Endothelial cell of umbilical vein (primary cell): ENCODE results near the gene TMIGD3. TPM values are rescaled to one million over a fixed set of nuclear protein-coding genes. Genes with fewer than 3 reads are reported as not detected.

Experiments used
- BruUV-seq: library from RNA; stranded (reverse); fragments of 400-500 nt; replicated peaks from 2 replicates; lab custom pipeline; 2021; lab: Mats Ljungman, UMichigan
- CTCF ChIA-PET: fragments of 300-600, 350-600 bp; sonication (Branson Sonifier 250); formaldehyde crosslinking; loops from one replicate; lab custom pipeline; 2021; ENCODE audit warnings: antibody characterized with exemption, inconsistent platforms; lab: Charles Lee
- POLR2A ChIA-PET: fragments of 300-600, 350-600 bp; sonication (Branson Sonifier 250); formaldehyde crosslinking; loops from one replicate; lab custom pipeline; 2021; ENCODE audit warnings: antibody characterized with exemption, inconsistent platforms; lab: Charles Lee
- DNase-seq: peaks from one replicate; pipeline ENCODE4 v3.0.0-alpha.2; 2011; ENCODE audit warnings: low read depth, low spot score
- FAIRE-seq: peaks from 2 replicates; lab custom pipeline; 2011; peaks lifted over from hg19 to GRCh38; lab: Jason Lieb, UNC
- H2AFZ ChIP-seq: 2 replicates; pipeline ENCODE4 v1.6.0; 2012; ENCODE audit warnings: low read depth, low read length, control low read depth, inconsistent platforms
- H3K27ac ChIP-seq: 2 replicates; pipeline ENCODE4 v1.5.1; 2011; ENCODE audit warnings: low read depth, mild to moderate bottlenecking, control low read depth, low read length, moderate library complexity; ENCODE audit not compliant: insufficient read depth
- H3K27me3 ChIP-seq, 2 experiments: 2 replicates each; pipeline versions ENCODE4 v1.6.0 to v1.6.1; 2011; ENCODE audit warnings: low read length in 2 of 2, mixed read lengths in 1 of 2; ENCODE audit not compliant: control insufficient read depth in 2 of 2, insufficient read depth in 2 of 2
- H3K36me3 ChIP-seq, 2 experiments: 2 replicates in 1 of 2; 3 replicates in 1 of 2; pipeline ENCODE4 v1.5.1; 2011; ENCODE audit warnings: low read length in 2 of 2, mild to moderate bottlenecking in 1 of 2, moderate library complexity in 1 of 2; ENCODE audit not compliant: control insufficient read depth in 2 of 2, insufficient read depth in 2 of 2; ENCODE audit errors: extremely low read depth in 1 of 2
- H3K4me1 ChIP-seq: 3 replicates; pipeline ENCODE4 v1.5.1; 2011; ENCODE audit warnings: mild to moderate bottlenecking, low read length; ENCODE audit not compliant: control insufficient read depth, insufficient read depth; ENCODE audit errors: extremely low read depth
- H3K4me2 ChIP-seq: 2 replicates; pipeline ENCODE4 v1.6.1; 2011; ENCODE audit warnings: low read length, control low read depth, mixed read lengths; ENCODE audit not compliant: insufficient read depth
- H3K4me3 ChIP-seq, 3 experiments: fragments of 200-600 bp in 1 of 3; sonication (generic), shearing (Covaris generic) in 1 of 3; replicated peaks in 1 of 3; 2 replicates each; pipeline ENCODE4 v1.5.1; 2011 to 2016; ENCODE audit warnings: control low read depth in 3 of 3, low read length in 3 of 3, mild to moderate bottlenecking in 2 of 3, inconsistent platforms in 1 of 3, low read depth in 1 of 3, moderate library complexity in 1 of 3; ENCODE audit not compliant: insufficient read depth in 1 of 3
- H3K79me2 ChIP-seq: 2 replicates; pipeline ENCODE4 v1.6.0; 2012; ENCODE audit warnings: low read length, inconsistent platforms; ENCODE audit not compliant: control insufficient read depth, insufficient read depth
- H3K9ac ChIP-seq: replicated peaks from 2 replicates; pipeline ENCODE3; 2011; ENCODE audit warnings: low read length, control low read depth; ENCODE audit not compliant: insufficient read depth; ENCODE audit errors: extremely low read depth
- H3K9me1 ChIP-seq: replicated peaks from 3 replicates; pipeline ENCODE4 v1.6.0; 2011; ENCODE audit warnings: mild to moderate bottlenecking, low read length; ENCODE audit not compliant: control insufficient read depth, insufficient read depth; ENCODE audit errors: extremely low read depth
- H3K9me3 ChIP-seq: replicated peaks from 2 replicates; pipeline ENCODE4 v1.5.1; 2012; ENCODE audit warnings: low read length, inconsistent platforms; ENCODE audit not compliant: control insufficient read depth, insufficient read depth
- H4K20me1 ChIP-seq: replicated peaks from 2 replicates; pipeline ENCODE3; 2011; ENCODE audit warnings: mild to moderate bottlenecking, low read length; ENCODE audit not compliant: control insufficient read depth, insufficient read depth; ENCODE audit errors: extremely low read depth
- EZH2 ChIP-seq: IDR thresholded peaks from 2 replicates; pipeline ENCODE4 v1.6.1; 2012; ENCODE audit warnings: borderline replicate concordance, low read depth, mild to moderate bottlenecking, moderate library complexity, low read length, inconsistent platforms; ENCODE audit not compliant: severe bottlenecking
- FOS ChIP-seq: IDR thresholded peaks from 2 replicates; pipeline ENCODE4 v1.6.1; 2011; ENCODE audit warnings: mild to moderate bottlenecking, low read length, moderate library complexity, borderline replicate concordance; ENCODE audit not compliant: insufficient read depth
- GATA2 ChIP-seq: IDR thresholded peaks from 2 replicates; pipeline ENCODE4 v1.7.0; 2011; ENCODE audit warnings: low read depth, mild to moderate bottlenecking, moderate library complexity, mixed read lengths, low read length; ENCODE audit not compliant: insufficient read length, insufficient read depth
- JUN ChIP-seq: IDR thresholded peaks from 2 replicates; pipeline ENCODE4 v1.6.1; 2011; ENCODE audit warnings: borderline replicate concordance, low read depth; ENCODE audit not compliant: insufficient read length, insufficient read depth
- MYC ChIP-seq: IDR thresholded peaks from one replicate; pipeline ENCODE4 v1.6.1; 2011; ENCODE audit warnings: mild to moderate bottlenecking, low read depth, low read length
- POLR2A ChIP-seq: IDR thresholded peaks from 2 replicates; pipeline ENCODE4 v1.6.1; 2012; ENCODE audit warnings: low read depth, mild to moderate bottlenecking, control low read depth, low read length
- POLR2AphosphoS5 ChIP-seq: IDR thresholded peaks from 2 replicates; pipeline ENCODE4 v1.6.1; 2012; ENCODE audit warnings: low read depth, mild to moderate bottlenecking, control low read depth, low read length, moderate library complexity; ENCODE audit not compliant: insufficient read depth
- dilution Hi-C: fragments of 300-500 bp; cut with MboI; formaldehyde crosslinking; loops from one replicate; pipeline ENCODE4 v1.15.0; 2019; ENCODE audit warnings: low sequenced_read_pairs; ENCODE audit not compliant: extremely low pct_ligation_motif_present
- intact Hi-C: fragments of 100-400 bp; cut with micrococcal nuclease; formaldehyde crosslinking; loops from one replicate; pipeline ENCODE4 v1.10.0; 2022
- polyA plus RNA-seq, 4 experiments: library from polyadenylated mRNA; depleted of rRNA in 3 of 4; stranded (reverse) in 3 of 4; unstranded in 1 of 4; fragments of >200 nt; gene quantifications; 2 replicates each; pipeline versions ENCODE4 v1.2.1 to v1.2.3, GENCODE V29; 2011 to 2012; ENCODE audit warnings: missing spikeins in 1 of 4
- total RNA-seq: library from RNA; stranded (reverse); gene quantifications from 2 replicates; pipeline ENCODE4 v1.2.3, GENCODE V29; 2021
- TF ChIP-seq, protein P1 (sequence below): IDR thresholded peaks from 2 replicates; pipeline ENCODE4 v1.6.1; 2011; ENCODE audit not compliant: insufficient read depth, insufficient read length
- TF ChIP-seq, protein P2 (sequence below), 2 donors: IDR thresholded peaks; 1 replicate in 1 of 2; 2 replicates in 1 of 2; pipeline ENCODE4 v1.5.1; 2011; ENCODE audit warnings: low read length in 2 of 2, mild to moderate bottlenecking in 2 of 2, moderate library complexity in 2 of 2, control low read depth in 1 of 2, inconsistent platforms in 1 of 2, low read depth in 1 of 2; ENCODE audit not compliant: insufficient read depth in 1 of 2; ENCODE audit errors: extremely low read depth in 1 of 2

The TMIGD3 gene
- total and polyA plus RNA-seq, 2 donors (not counting 3 experiments of a cell fraction or from before 2014, with no cell fraction given) = 0.07 to 0.49 TPM

DNA sequence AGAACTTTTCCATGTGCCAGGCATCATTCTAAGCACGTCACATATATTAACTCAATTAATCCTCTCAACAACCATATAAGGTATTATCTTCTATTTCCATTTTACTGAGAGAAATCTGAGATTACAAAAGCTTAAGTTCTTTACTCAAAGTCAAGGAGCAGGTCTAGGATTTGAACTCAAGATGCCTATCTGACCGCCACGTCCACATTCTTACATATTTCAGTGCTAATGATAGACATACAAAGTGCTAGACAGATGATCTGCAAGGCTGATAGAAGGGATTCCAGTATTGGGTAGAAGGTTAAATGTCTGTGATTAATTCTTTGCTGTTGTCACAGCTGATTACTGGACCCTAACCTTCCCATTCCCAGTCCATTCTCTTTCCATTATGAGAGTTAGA is 49.7 kb downstream of the TMIGD3 start:
- TF ChIP-seq MYC (no peak), POLR2AphosphoS5 (no peak), JUN (no peak), FOS (no peak), POLR2A (no peak), GATA2 (no peak), EZH2 (no peak)
- TF ChIP-seq, protein P1, sequence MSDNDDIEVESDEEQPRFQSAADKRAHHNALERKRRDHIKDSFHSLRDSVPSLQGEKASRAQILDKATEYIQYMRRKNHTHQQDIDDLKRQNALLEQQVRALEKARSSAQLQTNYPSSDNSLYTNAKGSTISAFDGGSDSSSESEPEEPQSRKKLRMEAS = no peak
- TF ChIP-seq, protein P2, sequence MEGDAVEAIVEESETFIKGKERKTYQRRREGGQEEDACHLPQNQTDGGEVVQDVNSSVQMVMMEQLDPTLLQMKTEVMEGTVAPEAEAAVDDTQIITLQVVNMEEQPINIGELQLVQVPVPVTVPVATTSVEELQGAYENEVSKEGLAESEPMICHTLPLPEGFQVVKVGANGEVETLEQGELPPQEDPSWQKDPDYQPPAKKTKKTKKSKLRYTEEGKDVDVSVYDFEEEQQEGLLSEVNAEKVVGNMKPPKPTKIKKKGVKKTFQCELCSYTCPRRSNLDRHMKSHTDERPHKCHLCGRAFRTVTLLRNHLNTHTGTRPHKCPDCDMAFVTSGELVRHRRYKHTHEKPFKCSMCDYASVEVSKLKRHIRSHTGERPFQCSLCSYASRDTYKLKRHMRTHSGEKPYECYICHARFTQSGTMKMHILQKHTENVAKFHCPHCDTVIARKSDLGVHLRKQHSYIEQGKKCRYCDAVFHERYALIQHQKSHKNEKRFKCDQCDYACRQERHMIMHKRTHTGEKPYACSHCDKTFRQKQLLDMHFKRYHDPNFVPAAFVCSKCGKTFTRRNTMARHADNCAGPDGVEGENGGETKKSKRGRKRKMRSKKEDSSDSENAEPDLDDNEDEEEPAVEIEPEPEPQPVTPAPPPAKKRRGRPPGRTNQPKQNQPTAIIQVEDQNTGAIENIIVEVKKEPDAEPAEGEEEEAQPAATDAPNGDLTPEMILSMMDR (IDR thresholded peaks at IDR 0.05; ENCODE audit: extremely low read depth in 1 of 2, insufficient read depth in 1 of 2, low read depth in 1 of 2, low read length in 2 of 2) = no peak
- Histone ChIP-seq H3K79me2 (peaks cover 64% of the 10 kb centered on the region), H2AFZ (no peak overlapping the region), H3K9me1 (no peaks in the 10 kb centered on the region), H3K36me3 (peaks cover 0 to 32% of the 10 kb centered on the region in 2 experiments), H4K20me1 (peaks cover 4% of the 10 kb centered on the region), H3K9me3 (no peaks in the 10 kb centered on the region), H3K9ac (no peak overlapping the region), H3K4me2 (no peak overlapping the region), H3K4me3 (no peak overlapping the region), H3K27me3 (no peaks in the 10 kb centered on the region), H3K4me1 (peaks cover 9% of the 10 kb centered on the region), H3K27ac (no peak overlapping the region)
- ChIA-PET POLR2A (interaction anchor here (1.8 kb wide), 1 partner anchor 9 kb away, joined by 4 read pairs; no protein-coding TSS in a partner anchor), CTCF (interaction anchor here (0.9 to 1.0 kb wide), 2 partner anchors 28 to 32 kb away, joined by 3 read pairs; no protein-coding TSS in a partner anchor)
- BruUV-seq = no TSS peak
- no peak for FAIRE-seq
- DNase-seq = no peak
- intact Hi-C loops (no loop called here), dilution Hi-C loops (no loop called here)
